Activated T-cell treated with anti-CD3 and anti-CD28 coated beads for 1 hour (primary cell): ENCODE data around the gene SIGLEC10.

Experiments
- DNase-seq: peaks from one replicate; pipeline ENCODE4 v3.0.0-alpha.2; 2020; ENCODE audit warnings: low read depth

Gene SIGLEC10

DNA sequence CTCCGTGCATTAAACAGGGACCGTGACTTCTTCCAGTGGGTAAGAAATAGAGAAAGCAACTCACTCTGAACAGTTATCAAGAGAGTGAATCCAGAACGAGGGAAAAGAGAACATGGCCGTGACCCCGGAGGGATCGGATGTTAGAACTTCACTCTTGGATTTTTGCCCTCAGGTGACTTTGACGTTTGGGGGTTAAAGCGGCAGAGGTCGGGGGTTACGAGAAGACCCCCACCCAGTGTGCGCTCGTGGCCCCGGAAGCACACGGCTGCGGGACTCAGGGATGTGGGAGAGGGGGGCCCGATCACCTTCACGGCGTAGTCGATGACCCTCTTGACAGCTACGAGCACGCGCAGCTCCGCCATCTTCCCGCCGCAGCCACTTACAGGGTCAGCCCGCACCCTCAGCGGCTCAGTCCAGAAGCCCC, 51.5 kb downstream of the SIGLEC10 start, which contains the start of gene ETFB:
ETFB (minus strand) TSS at position 424 of the 424 bp plus-strand sequence; CDS start at position 362, 62 bp downstream.
- no peak for DNase-seq

DNA sequence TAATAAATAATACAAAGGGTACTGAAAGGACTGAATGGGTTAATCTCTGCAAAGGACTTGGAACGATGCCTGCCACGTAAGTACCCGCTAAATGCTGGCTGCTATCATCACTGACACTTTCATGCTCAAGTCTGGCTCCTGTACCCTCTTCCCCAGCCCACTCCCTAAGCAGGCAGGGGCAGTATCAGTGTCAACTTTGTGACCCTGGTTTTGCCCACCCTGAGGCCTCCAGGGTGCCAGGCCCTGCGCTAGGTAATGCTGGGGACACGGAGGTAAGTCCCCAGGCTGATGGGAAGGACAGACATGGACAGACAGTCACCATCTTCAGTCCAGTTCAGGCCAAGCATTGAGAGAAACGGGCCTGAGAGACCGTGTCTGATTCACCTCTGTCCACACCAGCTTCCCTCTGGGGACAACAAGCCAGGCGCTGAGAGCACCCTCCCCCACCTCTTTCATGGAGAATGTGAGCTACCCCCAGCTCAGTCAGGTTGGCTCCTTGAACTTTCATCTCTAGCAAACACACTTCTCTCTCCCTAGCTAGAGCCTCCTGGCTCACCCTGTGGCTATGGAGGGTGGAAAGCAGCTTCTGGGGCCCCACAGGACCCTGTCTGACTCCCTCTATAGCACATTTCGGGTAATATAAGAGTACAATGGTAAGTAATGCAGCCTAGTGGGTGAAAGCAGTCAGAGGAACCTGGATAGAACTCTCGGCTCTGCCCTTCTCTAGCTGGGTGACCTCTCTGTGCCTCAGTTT, 52.1 kb downstream of the SIGLEC10 start:
- DNase-seq, result no peak

DNA sequence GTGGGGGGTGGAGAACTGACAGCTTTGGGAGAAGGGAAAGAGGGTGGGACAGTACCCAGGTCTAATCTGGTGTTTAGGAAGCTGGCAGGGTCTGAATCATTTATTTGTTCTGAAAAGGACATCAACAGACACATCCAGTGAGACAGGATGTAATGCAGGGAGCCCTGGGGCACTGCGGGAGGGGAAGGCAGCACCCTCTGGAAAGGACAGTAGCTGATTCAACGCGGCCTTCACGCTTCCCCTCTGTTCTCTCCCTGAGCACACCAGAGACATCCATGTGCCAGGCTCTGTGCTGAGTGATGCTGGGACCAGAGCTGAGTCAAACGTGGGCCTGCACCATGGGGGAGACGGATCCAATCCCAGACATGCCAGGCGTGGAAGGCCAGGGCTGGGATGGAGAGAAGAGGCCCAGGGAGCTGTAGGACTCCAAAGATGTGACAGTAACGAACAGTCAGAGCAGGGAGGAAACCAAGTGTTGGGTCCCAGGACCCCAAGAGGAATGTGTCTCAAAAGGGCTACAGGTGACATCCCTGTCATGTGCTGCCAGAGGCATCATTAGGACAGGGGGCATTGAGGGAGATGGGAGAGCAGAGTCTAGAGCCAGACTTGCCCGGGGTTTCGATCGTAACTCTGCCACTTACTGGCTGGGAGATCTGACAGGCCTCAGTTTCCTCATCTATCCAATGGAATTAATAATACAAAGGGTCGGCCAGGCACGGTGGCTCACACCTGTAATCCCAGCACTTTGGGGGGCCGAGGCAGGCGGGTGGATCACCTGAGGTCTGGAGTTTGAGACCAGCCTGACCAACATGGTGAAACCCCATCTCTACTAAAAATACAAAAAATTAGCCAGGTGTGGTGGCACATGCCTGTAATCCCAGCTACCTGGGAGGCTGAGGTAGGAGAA, 53.0 kb downstream of the SIGLEC10 start:
- DNase-seq, result no peak

DNA sequence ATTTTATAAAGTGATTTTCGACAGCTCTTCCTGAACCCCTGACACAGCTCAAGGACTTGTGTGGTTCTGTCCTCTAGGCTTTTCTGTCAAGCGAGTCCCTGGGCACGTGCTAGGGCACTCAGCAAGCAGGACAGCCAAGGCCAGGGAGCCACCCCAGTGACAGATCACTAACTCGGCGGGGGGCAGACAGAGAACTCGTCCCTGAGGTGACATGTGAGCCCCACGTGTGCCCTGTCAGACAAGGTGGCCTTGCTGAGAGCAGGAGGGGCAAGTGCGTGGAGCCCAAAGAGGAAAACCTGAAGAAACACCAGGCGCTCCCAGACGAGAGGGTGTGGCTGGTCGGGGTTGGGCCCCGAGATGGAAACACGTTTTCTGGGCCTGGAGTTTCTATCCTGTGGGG, 56.2 kb downstream of the SIGLEC10 start:
- no peak for DNase-seq
